Anterior cingulate cortex (tissue), 58 donors: ENCODE data around the gene AMN.

Source experiments
- DNase-seq, 58 donors: peaks; one replicate each; lab custom pipeline; 2025; lab: John Stamatoyannopoulos, UW

Gene AMN

DNA sequence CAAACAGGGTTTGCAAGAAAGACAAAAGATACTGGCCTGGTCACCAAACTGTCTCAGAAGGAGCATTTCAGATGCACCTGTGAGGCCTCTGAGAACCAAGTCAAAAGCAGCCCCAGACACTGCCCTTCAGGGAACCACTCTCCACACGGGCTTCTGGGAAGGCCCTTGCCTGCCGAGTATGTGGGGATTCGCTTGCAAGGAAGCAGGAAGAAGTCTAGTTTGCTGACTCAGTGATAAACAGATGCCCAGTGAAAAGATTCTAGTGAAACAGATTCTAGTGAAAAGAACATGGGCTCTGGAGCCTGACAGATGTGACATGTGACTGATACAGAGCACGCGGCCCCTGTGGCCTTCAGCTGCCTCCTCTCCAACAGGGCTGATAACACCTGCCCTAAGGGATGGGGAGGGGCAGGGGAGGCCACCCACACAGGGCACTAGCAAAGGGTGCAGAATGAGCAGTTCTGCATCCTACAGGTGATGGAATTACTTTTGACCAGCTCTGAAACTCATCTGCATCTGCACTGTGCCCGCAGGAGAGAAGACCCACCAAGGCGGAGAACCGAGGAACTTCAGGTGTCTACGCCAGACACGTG lies 19.1 kb downstream of the AMN start:
- no peak for DNase-seq

DNA sequence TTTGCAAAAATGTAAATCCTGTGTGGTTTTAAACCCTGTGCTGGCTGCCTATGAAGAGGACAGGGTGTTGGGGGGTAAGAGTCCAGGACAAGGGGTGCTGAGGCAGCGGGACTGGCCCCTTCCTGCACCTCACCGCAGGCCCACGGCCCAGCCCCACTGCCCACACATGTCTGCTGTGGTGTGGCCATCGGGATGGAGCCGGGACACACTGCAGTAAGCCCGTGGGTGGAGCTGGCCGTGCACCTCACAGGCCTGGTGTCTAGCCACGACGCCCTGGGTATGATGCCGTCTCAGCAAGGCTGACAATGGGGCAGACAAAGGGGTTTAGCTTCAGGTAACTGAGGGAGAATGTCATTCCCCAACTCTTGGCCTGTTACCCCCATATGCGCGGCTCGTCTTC lies 19.6 kb downstream of the AMN start:
- no peak for DNase-seq

DNA sequence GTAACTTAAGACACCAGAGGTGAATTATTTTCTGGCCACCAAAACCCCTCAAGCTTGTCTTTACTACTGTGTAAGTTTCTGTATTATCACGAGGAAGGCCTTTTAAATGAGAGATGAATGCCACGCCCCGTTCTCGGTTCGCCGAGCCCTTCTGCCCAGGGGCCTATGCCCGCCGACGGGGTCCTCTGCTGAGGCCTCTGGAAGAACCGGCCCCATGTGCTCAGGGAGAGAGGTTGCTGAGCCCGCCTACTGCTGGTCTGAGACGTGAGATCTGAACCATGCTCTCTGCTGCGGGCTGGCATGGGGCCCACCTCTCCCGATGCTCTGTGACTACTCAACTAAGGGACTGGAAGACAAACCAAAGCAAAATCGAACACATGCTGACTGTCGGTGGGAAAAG lies 21.0 kb downstream of the AMN start:
- DNase-seq: no peak

DNA sequence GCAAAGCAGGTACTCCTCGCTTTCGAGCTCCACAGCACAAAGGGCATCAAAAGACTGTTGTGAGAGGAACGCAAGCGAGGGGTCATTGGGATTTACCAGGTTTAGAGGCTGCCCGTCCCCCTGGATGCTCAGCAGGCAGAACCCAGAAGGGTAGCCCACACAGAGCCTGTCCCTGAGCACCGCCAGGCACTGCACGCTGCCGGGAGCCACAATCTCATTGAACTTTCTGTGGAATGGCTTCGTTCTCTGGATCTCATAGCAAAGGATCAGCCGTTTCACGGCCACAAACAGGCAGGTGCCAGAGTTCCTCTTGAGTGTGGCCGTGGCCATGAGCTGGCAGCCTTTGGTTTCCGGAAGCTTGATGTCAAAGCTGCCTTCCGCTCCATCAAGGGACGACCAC lies 21.5 kb downstream of the AMN start:
- DNase-seq: no peak

DNA sequence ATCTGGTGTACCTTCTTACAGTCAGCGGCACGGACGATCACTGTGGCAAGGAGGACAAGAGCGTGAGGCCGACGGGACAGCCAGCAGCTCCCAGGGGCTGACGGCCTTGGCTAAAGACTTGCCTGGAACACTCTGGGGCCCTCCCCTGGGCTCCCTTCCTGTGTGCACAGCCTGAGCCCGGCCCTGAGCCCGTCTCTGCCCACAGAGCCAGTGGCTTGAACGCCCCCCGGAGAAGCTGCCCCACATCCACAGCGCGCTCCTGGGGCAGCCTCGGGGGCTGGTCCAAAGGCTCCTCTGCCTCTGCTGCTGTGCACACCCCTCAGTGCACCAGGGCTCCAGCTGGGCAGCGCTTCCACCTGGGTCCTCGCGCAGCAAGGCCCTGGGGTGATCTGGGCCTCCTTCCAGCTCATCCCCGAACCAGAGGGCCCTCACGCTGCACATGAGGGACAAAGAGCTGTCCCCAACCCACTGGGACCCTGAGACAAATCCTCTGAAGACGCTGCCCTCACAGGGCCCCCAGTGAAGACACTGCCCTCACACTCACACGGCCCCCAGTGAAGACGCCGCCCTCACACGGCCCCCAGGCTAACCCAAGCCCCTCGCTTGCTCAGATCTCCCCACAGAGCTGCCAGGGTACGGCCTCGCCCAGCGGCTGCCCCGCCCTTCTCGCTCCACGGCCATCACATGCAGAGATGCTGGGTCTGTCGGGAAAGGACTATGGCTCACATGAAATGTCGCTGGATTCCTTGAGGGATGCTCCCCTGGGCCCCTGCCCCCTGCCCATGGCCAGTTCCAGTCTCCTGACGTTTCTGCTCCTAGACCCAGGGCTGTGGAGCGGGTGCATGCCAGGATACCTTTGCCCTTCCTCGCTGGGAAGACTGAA lies 22.2 kb downstream of the AMN start:
- DNase-seq: no peak

DNA sequence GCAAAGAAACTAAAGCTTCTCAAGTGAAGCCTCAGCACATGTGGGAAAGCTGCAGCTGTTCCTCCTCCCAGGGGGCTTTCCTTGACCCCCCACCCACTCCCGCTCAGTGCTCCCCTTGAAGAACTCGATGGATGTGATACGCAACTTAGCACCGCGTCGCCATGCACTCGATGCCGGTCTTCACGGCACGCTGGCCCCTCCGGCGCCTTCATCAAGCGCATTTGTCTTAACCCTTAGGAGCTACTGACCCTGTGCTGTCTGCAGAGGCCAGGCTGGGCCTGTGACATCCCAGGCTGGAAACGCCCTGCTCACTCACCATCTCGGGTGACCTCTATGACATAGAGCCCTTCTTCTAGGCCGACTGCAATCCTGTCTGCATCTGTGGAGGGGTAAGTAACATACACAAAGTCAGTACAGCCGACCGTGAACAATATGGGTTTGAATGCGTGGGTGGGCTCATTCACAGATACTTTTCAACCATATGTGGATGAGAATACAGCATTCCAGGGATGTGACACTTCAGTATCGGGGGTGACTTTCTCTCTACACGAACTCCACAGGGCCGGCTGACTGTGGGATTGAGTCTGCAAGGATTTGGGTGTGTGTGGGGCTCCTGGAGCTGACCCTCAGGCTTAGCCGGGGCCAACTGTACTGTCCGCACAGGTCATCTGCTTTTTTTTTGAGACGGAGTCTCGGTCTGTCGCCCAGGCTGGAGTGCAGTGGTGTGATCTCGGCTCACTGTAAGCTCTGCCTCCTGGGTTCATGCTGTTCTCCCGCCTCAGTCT lies 23.1 kb downstream of the AMN start:
- DNase-seq: no peak

DNA sequence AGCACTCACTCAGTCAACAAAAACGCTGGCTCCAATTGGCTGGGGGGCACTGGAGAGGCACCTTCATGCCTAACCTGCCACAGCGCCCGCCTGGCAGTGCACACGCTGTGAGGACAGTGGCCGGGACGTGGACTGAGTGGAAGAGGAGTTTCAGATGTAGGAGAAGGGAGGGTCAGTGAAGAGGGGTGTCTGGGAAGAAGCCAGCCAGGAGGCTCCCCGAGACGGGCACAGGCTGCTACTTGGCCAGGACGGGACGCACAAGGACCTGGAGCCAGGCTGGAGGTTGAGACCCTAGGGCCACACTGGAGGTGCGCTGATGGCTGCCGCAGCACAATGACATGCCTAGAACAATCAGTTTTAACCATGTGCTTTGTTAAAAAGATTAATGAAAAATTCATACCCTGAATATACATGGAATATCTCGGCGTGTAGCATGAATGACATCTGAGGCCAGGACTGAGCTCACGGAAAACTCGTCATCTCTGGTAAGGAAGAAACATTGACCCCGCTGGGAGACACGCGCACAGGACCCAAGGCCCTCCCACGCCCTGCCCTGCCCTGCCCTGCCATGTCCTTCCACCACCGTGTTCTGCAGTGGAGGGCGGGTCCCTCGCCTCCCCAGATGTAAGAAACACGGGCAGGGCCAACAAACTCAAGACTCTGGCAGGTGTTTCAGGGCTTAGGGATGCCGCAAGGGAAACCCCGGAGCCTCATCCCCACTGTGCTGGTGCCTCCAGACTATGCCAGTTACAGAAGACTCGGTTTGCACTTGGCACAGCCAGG lies 25.0 kb downstream of the AMN start:
- no peak for DNase-seq

DNA sequence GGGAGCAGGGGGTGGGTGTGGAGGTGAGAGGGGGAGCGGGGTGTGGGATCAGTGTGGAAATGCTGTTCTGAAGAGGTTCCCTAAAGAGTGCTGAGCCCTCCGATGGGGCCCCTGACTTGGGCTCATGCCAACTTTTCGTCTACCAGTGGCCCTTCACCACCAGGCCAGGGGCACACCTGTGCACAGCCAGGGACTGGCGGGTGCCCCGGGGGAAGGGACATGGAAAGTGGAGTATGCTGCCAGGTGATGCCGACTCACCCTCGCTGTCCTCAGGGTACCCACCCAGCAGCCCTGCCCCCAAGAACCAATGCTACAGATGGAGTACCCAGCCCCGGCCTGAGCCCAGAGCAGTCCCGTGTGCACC lies 26.2 kb downstream of the AMN start:
- no peak for DNase-seq

DNA sequence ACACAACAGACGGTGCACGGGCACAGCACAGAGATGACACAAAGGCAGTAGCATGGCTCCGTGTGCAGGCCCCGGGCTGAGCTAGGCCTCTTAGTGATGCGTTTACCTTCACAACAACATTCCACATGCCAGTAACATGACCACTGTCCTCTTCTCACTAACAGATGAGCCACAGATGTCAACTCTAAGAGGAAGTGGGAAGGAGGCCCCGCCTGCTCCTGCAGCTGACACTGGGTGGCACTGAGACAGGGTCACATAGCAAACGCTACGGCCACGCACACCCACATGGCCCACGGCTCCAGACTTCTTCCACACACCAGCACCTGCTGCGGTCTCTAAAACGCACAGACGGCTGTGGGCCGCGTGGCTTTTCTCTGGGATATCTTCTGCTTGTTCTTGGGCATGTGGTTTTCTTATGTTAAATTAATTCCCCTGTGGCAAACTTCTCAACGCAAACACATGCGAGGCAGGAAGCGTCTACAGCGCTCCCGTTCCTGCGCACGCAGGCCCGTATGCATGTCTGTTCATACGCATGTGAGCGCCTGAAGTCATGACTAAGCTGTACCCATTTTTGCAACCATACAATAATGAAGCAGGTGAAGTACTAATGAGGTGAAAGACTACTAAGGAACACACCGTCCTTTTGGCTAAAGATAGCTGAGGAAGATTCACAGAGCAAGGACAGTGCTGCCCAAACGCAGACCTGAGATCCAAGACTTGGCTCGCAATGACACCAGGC lies 26.8 kb downstream of the AMN start:
- DNase-seq: peak in 4 of 58 donors; percentile 25 to 46 (median 35)

DNA sequence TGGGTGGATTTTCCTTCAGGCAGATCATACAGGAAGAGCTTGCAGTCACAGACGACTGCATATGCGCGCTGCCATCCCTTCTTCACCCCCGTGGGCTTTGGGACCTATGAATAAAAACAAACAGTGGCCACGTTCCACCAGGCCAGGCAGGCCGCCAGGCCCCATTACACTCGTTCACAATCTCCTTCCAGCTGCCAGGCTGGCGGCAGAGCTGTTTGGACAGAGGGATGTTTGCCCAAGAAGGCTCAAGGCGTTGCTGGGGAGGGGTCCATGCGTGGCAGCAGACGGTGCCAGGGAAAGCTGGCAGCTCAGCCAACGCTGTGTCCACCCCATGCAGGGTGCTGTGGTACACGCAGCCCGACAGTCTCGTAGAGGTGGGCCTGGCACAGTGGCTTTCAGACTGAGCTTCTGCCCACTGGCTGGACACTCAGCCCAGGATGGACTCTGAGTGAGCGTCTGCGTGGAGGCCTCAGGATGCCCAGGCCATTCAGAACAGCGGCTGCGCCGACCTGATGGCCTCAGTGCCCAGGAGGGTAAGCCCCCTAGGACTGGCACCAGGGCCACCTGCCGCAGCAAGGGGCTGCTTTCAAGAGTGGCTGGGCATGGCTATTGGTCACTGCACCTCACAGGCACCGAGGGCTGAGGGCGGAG lies 27.5 kb downstream of the AMN start:
- DNase-seq: peak in 55 of 58 donors; percentile 14 to 85 (median 69)

DNA sequence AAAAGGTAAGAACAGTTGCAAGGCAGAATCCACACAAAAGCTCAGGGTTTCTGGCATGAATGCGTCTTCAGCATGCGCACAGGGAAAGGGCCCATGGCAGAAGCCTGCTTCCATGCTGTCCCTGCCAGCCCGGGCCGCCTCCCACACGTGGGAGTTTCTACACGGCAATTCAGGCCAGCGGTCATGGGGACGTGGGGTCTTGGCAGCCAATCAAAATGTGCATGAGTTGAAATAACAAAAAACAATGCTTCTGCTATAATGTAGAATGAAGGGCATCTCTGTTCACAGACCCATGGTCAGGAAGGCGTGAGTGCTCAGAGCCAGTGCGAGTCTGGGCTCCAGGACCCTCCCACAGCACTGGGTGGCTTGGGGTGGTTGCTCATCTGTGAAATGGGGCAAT lies 28.6 kb downstream of the AMN start:
- peak in 49 of 58 donors; percentile 13 to 91 (median 71) for DNase-seq

DNA sequence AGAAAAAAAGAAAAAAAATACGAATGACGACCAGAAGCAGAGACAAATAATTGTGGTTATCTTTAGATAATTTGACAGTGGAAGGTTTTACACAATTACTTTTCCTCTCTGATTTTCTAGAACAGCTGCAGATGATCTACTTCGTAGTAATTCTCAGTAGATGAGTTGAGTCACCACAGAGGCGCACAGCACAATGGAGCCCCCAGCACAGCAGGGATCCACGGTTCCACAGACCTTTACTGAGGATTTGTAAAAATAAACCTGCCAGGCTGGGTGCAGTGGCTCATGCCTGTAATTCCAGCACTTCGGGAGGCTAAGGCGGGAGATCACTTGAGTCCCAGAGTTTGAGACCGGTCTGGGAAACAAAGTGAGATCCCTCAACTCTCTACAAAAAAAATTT lies 29.3 kb downstream of the AMN start:
- no peak for DNase-seq

DNA sequence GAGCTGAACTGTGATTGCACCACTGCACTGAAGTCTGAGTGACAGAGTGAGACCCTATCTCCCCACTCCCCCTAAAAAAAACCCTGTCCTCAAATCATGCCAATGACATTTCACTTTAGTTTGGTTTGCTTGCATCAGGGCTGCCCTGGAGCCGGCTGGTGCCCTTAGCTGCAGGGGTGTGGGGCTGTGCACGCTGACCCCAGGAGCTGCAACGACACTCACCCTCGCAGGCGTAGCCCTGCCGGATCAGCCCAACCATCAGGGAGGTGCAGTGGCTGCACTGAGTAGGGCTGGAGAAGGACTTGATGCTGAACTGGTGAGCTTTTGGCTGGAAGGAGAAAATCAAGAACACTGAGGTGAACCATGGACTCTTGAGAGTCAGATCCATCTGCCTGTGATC lies 29.8 kb downstream of the AMN start:
- no peak for DNase-seq

DNA sequence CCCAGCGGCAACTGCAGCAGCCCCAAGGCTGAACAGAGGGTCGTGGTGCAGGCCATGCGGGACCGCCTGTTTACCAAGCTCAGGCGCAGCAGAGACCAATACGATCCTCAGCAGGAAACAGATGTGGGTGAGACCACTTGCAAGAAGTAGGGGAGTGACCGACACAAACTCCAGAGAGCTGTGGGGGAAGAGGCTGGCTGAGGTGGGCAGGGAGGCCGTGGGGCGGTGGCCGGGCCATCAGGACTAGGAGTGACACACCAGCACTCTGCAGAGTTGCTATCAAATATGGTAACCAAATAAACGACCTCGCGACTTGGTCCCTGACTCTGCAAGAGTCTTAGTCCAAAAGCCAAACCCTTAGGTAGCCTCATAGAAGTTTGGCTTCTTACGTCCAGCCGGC lies 30.6 kb downstream of the AMN start:
- no peak for DNase-seq

DNA sequence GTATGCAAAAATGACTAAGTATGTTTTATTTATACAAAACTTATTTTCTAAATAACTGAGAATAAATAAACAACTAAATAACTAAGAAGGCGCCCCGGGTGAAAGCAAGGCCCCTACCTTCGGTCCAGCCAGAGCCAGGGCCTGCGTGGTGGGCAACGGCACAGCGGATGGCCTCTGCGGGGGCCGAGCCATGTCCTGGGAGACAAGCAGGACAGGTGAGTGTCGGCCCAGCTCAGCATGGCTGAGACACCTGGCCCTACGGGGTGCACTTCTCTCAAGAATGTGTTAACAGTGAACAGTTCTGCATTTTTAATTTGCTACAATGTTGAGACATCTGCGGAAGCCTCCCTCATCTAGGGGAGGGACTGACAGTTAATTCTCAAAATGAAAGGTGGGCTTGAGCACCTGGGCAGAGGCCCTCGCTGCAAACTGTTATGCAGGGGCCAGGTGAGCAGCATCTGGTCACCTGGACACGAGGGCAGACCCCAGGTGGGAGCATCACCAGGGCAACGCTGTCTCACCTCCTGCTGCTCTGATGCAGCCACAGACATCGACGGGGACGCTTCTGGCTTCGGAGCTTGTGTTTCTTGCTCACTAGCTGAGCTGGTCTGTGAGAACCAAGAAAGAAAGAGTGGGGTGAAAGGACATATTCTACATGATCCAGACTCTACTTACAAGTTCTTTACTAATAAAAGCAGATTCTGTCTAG lies 31.8 kb downstream of the AMN start:
- no peak for DNase-seq

DNA sequence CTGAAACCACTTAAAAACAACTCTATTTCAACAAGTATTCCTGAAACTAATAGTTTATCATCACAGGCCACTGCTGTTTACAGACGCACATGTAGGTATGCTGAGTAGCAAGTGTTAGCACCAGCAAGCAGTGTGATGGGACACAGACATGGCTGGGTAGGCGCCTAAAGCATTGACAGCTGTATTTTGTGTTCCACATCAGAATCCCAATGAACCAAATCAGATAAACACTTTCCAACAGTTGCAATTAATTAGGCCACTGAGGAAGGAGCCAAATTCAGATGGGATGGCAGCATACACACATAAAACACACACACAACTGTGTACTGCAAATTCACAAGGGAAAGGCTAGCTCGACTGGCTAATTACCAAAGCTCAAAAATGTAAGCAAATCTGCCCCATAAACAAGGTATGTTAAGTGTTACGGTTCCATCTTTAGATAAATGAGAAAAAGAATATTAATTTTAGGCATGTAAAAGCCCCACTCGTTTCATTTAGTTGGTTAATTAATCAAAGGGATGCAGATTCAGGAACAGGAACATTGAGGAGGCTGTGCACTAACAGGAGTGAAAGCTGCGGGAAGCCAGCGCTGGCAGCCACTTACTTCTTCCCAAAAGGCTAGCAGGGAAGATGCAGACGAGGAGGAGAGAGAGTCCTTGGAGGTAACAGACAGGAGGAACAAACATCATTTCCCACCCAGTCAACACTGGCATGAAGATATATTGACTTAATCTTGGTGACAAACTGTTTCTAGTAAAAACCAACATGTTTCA lies 33.4 kb downstream of the AMN start:
- no peak for DNase-seq

DNA sequence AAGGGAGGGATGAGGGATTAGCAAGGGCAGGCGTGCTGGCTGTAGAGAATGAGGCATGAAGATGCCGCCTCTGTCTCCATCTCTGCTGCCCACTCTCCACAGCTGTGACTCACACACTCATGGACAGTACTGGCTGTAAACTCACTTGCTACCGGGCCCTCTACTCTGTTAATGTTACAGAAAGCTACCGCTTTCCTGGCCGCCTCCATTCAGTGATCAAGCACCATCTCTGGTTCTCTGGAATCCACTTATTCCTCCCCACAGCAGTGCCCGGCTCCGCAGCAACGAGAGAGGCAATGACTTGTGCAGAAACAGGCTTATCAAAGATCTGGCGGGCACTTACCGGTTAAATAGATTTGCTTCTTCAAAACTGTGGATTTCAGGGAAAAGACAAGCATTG lies 34.8 kb downstream of the AMN start:
- peak in 16 of 58 donors; percentile 7 to 62 (median 30) for DNase-seq

DNA sequence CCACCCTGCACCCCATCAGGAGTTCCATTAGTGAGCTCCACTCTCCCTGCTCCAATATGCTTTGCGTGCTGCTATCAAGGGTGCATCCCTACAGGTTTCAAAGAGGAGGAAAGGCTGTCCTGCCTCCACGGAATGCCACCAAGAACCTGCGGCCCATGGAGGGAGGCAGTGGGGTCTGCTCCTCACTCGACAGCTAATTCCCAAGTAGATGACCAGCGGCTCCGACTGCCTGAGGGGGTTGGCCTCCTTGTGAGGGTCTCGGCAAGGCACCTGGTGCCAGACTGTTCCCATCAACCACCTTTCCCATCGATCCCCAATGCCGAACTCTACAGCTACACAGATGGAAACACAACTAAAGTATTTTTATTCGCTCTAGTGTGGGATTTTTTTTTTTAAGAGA lies 36.0 kb downstream of the AMN start:
- DNase-seq: no peak
